ENCODE data around the gene FRY.

FRY gene

GRCh38 chr13:32086366-32086765 is 54.8 kb downstream of the FRY start:
- DNase-seq (ENCODE audit: low spot score): no peak

- DNase-seq (ENCODE audit: low spot score): no peak
These were observed 55.3 kb downstream of the FRY start for GRCh38 chr13:32086791-32087441.

- no peak for DNase-seq (ENCODE audit: low spot score)
These were observed 56.6 kb downstream of the FRY start for GRCh38 chr13:32087955-32088747.

GRCh38 chr13:32092496-32092895 is 60.9 kb downstream of the FRY start:
- no peak for DNase-seq (ENCODE audit: low spot score)

- no peak for DNase-seq (ENCODE audit: low spot score)
These were observed 61.4 kb downstream of the FRY start for GRCh38 chr13:32093006-32093405.

- no peak for DNase-seq (ENCODE audit: low spot score)
These were observed 66.7 kb downstream of the FRY start for GRCh38 chr13:32098272-32098671.

- no peak for DNase-seq (ENCODE audit: low spot score)
These were observed 74.2 kb downstream of the FRY start for GRCh38 chr13:32105653-32106313.

- DNase-seq (ENCODE audit: low spot score): no peak
These were observed 75.9 kb downstream of the FRY start for GRCh38 chr13:32107474-32107873.

GRCh38 chr13:32107973-32108372 is 76.4 kb downstream of the FRY start:
- no peak for DNase-seq (ENCODE audit: low spot score)

GRCh38 chr13:32113532-32113931 is 82.0 kb downstream of the FRY start:
- DNase-seq (ENCODE audit: low spot score): no peak

- no peak for DNase-seq (ENCODE audit: low spot score)
These were observed 82.8 kb downstream of the FRY start for GRCh38 chr13:32114284-32114950.

- DNase-seq (ENCODE audit: low spot score): no peak
These were observed 83.5 kb downstream of the FRY start for GRCh38 chr13:32115066-32115465.

GRCh38 chr13:32116210-32116609 is 84.6 kb downstream of the FRY start:
- DNase-seq (ENCODE audit: low spot score): no peak

GRCh38 chr13:32117001-32117400 is 85.4 kb downstream of the FRY start:
- no peak for DNase-seq (ENCODE audit: low spot score)

- DNase-seq (ENCODE audit: low spot score): no peak
These were observed 86.1 kb downstream of the FRY start for GRCh38 chr13:32117701-32118100.

- DNase-seq (ENCODE audit: low spot score): peak; percentile 6
These were observed 89.7 kb downstream of the FRY start for GRCh38 chr13:32121316-32121715.

GRCh38 chr13:32124743-32125142 is 93.2 kb downstream of the FRY start:
- no peak for DNase-seq (ENCODE audit: low spot score)

GRCh38 chr13:32125221-32125689 is 93.7 kb downstream of the FRY start:
- no peak for DNase-seq (ENCODE audit: low spot score)

GRCh38 chr13:32125751-32126150 is 94.2 kb downstream of the FRY start:
- no peak for DNase-seq (ENCODE audit: low spot score)

- no peak for DNase-seq (ENCODE audit: low spot score)
These were observed 94.7 kb downstream of the FRY start for GRCh38 chr13:32126278-32126677.

GRCh38 chr13:32126756-32127155 is 95.2 kb downstream of the FRY start:
- no peak for DNase-seq (ENCODE audit: low spot score)

GRCh38 chr13:32127691-32128090 is 96.1 kb downstream of the FRY start:
- DNase-seq (ENCODE audit: low spot score): no peak

Data from activated CD4-positive, alpha-beta T cell treated with anti-CD3 and anti-CD28 coated beads, Interleukin-2, Interleukin-4, amounts not matched to agents 100 ng/mL and 50 ng/mL, durations not matched to agents 16 hours and 8 hours (primary cell).